PC-9 (cell line): ENCODE results near the gene EPB41L4A.

Experiments
- CTCF ChIP-seq: fragments of 200-600 bp; sonication (generic); conservative IDR thresholded peaks from 2 replicates; pipeline ENCODE4 v1.6.1; 2017; ENCODE audit warnings: mixed run types, antibody characterized with exemption, mild to moderate bottlenecking, moderate library complexity
- EZH2 ChIP-seq: fragments of 200-600 bp; sonication (generic); IDR thresholded peaks from 2 replicates; pipeline ENCODE4 v1.8.0; 2017; ENCODE audit warnings: antibody characterized with exemption, low read depth

GRCh38 chr5:112122353-112122752 is 296.7 kb downstream of the EPB41L4A start:
- TF ChIP-seq CTCF (no peak), EZH2 (no peak)
